Neutrophil (primary cell): Measurements from ENCODE around the gene ATXN7.

Experiments
- H3K27ac ChIP-seq: fragments of 200-600 bp; sonication (generic); 2 replicates; pipeline ENCODE4 v1.5.1; 2016; ENCODE audit warnings: mild to moderate bottlenecking, moderate library complexity
- H3K27me3 ChIP-seq: fragments of 200-600 bp; sonication (generic); 2 replicates; pipeline ENCODE4 v1.6.0; 2016; ENCODE audit warnings: mild to moderate bottlenecking
- H3K36me3 ChIP-seq: fragments of 200-600 bp; sonication (generic); 2 replicates; pipeline ENCODE4 v1.5.1; 2017
- H3K4me1 ChIP-seq, 2 experiments: fragments of 200-600 bp in 1 of 2; sonication (generic) in 1 of 2; 1 replicate in 1 of 2; 2 replicates in 1 of 2; pipeline versions ENCODE4 v1.5.1 to v1.6.1; 2013 to 2016; ENCODE audit warnings: low read depth in 1 of 2, low read length in 1 of 2, mild to moderate bottlenecking in 1 of 2, moderate library complexity in 1 of 2; ENCODE audit not compliant: control insufficient read depth in 1 of 2, insufficient read depth in 1 of 2
- H3K4me3 ChIP-seq, 2 experiments: fragments of 200-600 bp in 1 of 2; sonication (generic) in 1 of 2; 1 replicate in 1 of 2; 2 replicates in 1 of 2; pipeline ENCODE4 v1.5.1; 2013 to 2016; ENCODE audit warnings: low read depth in 1 of 2, low read length in 1 of 2, mild to moderate bottlenecking in 1 of 2, moderate library complexity in 1 of 2
- H3K9me3 ChIP-seq: fragments of 200-600 bp; sonication (generic); 2 replicates; pipeline ENCODE4 v1.5.1; 2016
- TF ChIP-seq, protein P1 (sequence below): fragments of 200-600 bp; sonication (generic); IDR thresholded peaks from 2 replicates; pipeline ENCODE4 v1.5.1; 2016; ENCODE audit warnings: antibody characterized with exemption

ATXN7 gene

DNA sequence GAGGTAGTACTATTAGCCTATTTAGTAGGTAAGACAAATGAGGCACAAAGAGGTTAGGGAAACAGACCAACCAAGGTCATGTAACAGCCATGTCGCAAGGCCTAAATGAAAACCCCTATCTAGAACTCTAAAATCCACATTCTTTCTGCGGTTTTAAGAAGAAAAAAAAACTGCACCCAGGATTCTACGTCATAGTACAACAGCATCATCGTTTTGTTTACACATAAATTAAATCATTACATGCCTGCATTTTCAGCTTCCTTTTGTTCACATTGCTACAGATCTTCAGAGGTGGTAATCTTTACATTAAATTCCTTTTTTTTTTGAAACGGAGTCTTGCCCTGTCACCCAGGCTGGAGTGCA lies 160.2 kb downstream of the ATXN7 start:
- Histone ChIP-seq H3K9me3 (no peaks in the 10 kb centered on the region), H3K27me3 (peaks cover 22% of the 10 kb centered on the region), H3K4me1 (peaks cover 15 to 25% of the 10 kb centered on the region in 2 experiments), H3K36me3 (peaks cover 25% of the 10 kb centered on the region), H3K27ac (no peak overlapping the region), H3K4me3 (peak overlapping the region; percentile 64 to 86)
- TF ChIP-seq, protein P1, sequence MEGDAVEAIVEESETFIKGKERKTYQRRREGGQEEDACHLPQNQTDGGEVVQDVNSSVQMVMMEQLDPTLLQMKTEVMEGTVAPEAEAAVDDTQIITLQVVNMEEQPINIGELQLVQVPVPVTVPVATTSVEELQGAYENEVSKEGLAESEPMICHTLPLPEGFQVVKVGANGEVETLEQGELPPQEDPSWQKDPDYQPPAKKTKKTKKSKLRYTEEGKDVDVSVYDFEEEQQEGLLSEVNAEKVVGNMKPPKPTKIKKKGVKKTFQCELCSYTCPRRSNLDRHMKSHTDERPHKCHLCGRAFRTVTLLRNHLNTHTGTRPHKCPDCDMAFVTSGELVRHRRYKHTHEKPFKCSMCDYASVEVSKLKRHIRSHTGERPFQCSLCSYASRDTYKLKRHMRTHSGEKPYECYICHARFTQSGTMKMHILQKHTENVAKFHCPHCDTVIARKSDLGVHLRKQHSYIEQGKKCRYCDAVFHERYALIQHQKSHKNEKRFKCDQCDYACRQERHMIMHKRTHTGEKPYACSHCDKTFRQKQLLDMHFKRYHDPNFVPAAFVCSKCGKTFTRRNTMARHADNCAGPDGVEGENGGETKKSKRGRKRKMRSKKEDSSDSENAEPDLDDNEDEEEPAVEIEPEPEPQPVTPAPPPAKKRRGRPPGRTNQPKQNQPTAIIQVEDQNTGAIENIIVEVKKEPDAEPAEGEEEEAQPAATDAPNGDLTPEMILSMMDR = no peak

DNA sequence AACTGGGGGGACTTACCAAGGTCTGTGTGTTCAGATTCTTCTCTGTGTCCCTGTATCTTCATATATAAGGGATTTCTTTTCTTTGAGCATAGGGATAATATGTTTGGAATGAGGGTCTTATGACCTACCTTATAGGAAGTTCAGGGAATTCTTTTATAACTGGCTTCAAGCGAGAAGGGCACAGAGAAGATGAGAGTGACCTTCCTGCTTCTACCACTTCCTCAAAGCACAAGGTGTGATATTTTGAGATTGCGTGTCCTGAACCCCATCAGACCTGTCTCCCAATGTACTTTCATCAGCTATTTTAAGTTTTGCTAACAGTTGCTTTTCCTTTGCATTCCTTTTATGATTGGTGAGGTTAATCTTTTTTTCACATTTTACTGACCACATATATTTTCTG lies 162.7 kb downstream of the ATXN7 start:
- TF ChIP-seq, protein P1 = no peak
- peaks cover 2% of the 10 kb centered on the region for H3K36me3 ChIP-seq

DNA sequence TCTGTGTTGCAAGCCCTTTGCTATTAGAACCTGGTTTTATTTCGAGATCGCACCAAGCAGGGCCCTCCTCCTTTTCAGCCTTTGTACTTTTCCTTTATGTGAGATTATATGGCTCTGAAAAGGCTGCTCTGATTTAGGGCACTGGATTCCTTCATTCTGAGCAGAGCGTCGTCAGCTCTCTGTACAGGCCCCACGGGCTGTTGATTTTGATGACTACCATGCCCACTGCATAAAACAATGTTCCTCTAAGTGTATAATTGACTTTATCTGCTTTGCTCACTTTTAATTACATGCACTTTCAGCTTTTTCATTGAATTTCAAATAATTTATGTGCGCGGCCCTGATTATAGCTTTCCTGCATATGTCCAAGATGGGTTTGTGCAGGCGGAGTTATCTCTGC lies 164.0 kb downstream of the ATXN7 start:
- Histone ChIP-seq H3K27me3 (peaks cover 30% of the 10 kb centered on the region), H3K27ac (no peak overlapping the region), H3K4me3 (no peak overlapping the region), H3K4me1 (peaks cover 12 to 24% of the 10 kb centered on the region in 2 experiments), H3K9me3 (no peaks in the 10 kb centered on the region), H3K36me3 (no peaks in the 10 kb centered on the region)
- TF ChIP-seq, protein P1 = no peak

More for the DNA sequence above, 162.7 kb downstream of the ATXN7 start:
- Histone ChIP-seq H3K4me3 (no peak overlapping the region), H3K9me3 (no peaks in the 10 kb centered on the region), H3K27ac (no peak overlapping the region), H3K4me1 (peaks cover 25 to 37% of the 10 kb centered on the region in 2 experiments), H3K27me3 (peaks cover 30% of the 10 kb centered on the region)

DNA sequence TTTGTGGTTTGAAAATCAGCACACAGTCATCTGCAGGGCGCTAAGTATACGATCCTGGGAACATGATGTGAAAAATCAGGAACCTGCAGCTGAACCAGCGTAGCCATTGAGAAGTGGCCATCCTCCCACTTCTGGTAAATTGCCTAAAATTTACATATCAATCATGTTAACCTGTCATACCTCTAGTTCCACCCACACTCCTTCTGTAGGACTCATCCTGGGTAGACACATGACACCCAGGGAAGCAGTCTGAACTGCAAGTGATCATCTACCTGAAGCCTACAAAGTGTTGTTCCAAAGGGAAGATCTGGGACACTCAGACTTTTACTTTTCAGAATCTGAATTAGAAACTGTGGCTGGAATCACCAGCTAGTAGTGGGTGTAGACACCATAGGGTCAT lies 165.1 kb downstream of the ATXN7 start:
- H3K36me3 ChIP-seq = no peaks in the 10 kb centered on the region
- no peaks in the 10 kb centered on the region for H3K9me3 ChIP-seq
- peaks cover 30% of the 10 kb centered on the region for H3K27me3 ChIP-seq
- H3K4me3 ChIP-seq = no peak overlapping the region
- peaks cover 11 to 19% of the 10 kb centered on the region in 2 experiments for H3K4me1 ChIP-seq
- TF ChIP-seq, protein P1 = no peak
- no peak overlapping the region for H3K27ac ChIP-seq

DNA sequence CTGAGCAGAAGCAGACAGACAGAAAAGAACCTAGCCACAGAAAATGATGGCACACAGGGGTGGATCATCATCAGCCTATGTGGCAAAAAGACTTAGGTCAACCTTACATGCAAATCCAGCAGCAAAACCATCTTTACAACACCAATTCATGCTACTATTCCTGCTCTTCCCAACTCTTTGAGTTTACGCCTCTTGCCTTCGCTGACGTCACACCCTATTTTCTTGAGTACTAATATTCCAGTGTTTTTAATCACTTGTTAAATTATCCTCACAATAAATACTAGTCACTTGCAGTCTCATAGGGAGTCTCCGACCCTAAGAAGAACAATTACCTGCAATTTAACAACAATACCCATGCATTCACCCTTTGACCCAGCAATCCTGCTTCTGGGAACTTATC lies 165.6 kb downstream of the ATXN7 start:
- no peaks in the 10 kb centered on the region for H3K9me3 ChIP-seq
- TF ChIP-seq, protein P1 = no peak
- no peaks in the 10 kb centered on the region for H3K36me3 ChIP-seq
- no peak overlapping the region for H3K27ac ChIP-seq
- H3K27me3 ChIP-seq = peaks cover 30% of the 10 kb centered on the region
- no peak overlapping the region for H3K4me3 ChIP-seq
- H3K4me1 ChIP-seq = peaks cover 11 to 18% of the 10 kb centered on the region in 2 experiments

DNA sequence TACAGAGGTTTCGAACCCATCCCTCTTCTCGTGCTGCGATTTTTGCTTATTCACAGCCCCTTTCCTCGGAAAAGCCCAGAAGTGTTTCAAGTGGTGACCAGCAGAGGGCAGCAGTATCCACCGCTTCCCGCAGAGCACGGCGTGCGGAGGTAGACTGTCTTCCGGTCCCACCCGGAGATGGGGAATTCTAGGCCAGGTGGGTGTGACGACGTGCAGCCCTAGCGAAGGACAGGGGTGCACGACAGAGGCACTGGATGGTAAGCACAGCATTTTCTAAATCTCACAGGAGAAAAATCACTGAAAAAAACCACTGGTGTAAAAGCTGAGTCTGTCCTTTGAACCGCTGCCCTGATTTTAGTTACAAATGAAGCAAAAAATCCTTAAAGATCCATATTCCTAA lies 167.1 kb downstream of the ATXN7 start:
- no peak overlapping the region for H3K27ac ChIP-seq
- peak overlapping the region; percentile 51 to 55 for H3K4me3 ChIP-seq

More for the DNA sequence above, 167.1 kb downstream of the ATXN7 start:
- Histone ChIP-seq H3K4me1 (peaks cover 11 to 18% of the 10 kb centered on the region in 2 experiments), H3K27me3 (peaks cover 30% of the 10 kb centered on the region), H3K9me3 (no peaks in the 10 kb centered on the region), H3K36me3 (no peaks in the 10 kb centered on the region)
- TF ChIP-seq, protein P1 = peak; percentile 88
